Stimulated activated CD4-positive, alpha-beta T cell treated with anti-CD3 and anti-CD28 coated beads, Interleukin-12 subunit alpha, Interleukin-12 subunit beta, amount 100 ng/mL, for 48 hours (primary cell): ENCODE results near the gene C14orf93.
"Not testable (repeated sequence)": the region's sequence is repeated elsewhere in the genome, so short reads cannot be mapped to it uniquely, and the experiment has no call there.

Experiments used
- DNase-seq, 3 donors: peaks; one replicate each; pipeline ENCODE4 v3.0.0-alpha.2; 2020; ENCODE audit warnings: low read depth in 2 of 3, low spot score in 1 of 3

C14orf93 gene

DNA sequence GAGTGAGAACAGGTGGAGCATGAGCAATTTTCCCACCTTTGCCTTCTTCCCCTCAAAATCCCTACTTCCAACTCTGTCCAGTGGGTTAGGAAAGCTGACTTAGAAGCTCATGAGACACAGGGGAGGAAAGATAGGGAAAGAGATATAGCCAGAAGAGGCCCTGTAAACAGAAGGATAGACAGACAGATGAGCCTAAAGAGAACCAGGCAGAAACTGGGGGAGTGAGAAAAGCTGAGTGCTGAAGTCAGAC lies 32.6 kb downstream of the C14orf93 start:
- DNase-seq: no peak

DNA sequence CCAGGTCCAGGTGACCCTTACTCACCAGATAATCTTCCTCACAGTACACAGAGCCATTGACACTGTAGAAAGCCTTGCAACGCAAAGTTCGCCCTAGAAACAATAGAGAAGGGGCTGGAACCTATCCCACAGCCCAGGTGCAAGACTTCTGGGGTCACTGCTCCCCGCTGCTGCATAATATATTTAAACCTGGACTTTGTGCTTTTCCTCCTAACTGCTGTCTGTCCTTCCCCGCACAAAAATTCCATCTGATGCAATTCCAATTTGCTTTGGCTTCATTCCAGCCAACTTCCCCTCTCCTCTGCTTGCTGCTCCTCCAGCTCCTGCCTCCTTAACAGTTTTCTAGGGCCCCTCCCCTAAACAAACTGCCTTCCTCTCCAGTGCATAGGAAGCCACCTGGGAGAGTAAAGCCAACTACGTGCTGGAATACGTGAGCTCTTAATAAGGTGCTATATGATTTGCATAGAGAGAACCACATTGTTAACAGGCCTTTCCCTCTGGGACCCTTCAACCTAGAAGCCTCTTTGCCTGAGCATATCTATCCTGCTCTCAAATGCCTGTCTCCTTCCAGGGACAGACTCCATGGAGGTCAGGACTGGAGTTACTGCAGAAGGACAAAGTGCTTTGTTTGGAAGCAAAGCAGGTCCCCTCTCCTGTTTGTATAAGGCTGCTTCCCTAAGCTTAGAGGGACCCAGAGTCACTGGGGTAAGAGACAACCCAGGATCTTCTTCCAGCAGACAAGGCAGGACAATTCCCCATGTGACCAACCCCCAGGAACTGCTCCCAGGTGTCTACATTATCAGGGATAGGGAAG lies 33.1 kb downstream of the C14orf93 start:
- no peak for DNase-seq

DNA sequence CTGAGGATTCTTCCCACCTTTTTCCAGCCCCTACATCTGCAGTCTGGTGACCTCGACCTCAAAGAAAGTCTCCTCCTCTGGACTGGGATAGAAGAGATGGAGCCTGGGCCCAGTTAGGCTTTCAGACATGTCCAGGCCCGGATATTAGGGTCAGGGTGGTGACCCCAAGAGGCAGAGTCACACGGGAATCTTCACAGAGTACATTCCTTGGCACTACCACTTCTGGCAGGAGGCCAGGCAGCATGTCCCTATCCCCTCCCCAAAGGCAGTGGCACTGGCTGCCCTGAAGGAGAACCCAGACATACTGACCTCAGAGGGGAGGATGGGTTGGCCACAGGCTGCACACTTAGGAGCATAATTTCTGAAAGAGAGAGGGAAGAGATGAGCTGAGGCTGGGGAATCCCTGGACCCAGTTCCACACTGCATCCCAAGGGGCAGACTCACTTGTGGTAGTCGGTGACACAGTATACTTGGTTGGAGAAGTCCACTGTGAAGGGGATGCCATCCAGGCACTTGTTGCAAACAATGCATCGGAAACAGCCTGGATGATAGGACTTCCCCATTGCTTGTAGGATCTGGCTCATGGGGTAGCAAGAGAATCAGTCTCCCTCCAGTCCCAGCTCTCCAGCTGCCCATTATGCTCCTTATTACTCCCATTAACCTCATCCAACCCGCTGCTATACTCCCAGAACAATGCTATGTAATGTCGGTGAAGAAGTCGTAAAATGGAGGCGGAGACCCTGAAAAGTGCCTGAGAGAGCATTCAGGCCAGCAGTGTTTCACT lies 35.2 kb downstream of the C14orf93 start:
- DNase-seq: no peak

DNA sequence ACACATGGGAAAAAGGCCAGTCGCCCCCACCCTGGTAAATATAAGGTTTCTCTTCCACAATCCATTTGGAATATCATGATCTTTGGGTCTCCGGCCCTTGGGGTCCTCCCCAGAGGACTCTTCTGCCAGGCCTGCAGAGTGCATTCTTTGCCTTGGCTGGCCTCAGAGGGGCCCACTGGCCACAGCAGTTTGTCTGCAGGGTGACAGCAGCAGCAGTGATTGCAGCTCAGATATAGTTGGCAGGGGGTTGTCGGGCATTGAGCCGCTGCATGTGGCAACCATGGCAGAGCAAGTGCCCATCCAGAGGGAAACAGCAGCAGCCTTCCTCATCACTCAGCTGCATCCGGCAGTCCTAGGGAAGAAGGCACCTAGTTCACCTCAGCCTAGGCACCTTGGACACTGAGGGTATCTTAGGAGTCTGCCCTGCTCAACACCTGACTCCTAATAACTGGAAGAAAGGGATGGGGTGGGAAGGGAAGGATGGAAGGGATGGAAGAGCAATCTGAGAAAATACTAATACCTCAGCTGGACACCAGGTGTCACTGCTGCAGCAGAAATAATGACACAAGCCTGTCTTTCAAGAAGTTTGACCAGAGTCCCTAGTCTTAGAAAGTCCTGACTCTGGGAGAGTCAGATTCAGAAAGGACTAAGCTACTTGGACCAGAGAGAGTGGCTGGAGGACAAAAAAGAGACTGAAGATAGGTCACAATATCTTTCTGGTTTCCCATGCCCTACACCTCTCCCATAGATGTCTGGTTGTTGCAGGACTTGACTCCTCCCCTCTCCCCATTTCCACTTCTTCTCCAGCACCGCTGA lies 36.5 kb downstream of the C14orf93 start:
- no peak for DNase-seq

DNA sequence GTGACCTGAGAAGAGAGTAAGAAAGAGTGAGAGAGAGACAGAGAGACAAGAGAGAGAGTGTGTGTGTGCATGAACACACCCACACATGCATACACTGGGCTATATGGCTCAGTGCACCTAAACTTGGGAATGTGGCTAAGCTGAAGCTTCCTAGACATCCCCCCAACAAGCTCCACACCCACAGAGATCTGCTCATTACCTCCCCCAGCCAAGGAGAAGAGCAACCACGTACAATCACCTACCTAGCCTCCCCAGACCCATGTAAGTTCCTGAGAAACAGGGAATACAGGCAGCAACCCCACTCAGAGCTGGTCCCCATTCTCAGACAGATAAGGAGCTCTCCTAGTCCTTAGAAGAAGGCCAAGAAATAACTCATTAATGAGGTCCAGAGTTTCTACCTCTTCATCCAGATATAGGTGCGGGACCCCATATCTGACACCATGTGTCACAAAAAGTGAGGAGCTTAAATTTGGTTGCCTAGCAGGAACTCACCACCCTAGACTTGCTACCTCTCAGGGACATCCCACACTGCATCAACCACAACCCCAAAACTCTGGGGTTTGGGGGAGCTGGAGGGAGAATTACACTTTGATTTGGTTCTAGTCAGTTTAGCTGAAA lies 37.5 kb downstream of the C14orf93 start:
- DNase-seq: no peak

DNA sequence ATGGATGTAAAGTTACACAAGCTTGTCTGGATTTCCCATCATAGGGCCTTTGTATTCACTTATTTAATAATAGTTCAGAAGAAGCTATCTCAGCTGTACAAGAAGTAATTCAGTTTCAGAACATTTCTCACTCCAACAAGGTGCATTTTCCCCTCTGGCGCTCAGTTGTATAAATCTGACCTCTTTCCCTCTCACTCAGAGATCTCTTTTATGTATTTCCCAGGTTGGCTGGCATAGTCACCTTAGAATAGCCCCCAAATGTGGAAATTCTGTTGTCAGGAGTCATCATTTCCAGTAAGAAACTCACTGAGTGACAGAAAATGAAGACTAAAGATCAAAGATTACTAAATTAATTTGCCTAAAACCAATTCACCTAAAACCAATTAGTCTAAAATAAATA lies 38.8 kb downstream of the C14orf93 start:
- no peak for DNase-seq

DNA sequence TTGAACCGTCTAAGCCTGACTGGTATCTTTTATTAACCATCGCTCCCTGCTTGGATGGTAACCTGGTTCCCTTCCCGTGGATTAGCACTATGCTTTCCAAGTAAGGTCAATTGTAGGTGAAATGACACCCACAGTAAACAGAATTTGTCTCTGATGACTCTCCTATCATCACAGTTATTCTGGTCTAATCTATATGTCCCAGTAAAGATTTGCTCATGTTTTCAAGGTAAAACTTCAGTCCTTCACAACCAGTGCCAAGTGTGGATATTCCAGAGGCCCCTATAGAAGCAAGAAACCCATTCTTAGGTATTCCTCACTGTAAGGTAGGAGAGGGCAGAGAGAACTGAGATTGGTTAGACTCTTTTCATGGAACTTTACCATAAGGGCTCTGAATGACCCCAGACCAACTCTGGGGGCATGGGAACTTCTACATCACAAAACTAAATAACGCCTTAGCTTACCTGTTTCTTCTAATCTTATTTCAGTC lies 43.1 kb downstream of the C14orf93 start:
- DNase-seq: no peak

DNA sequence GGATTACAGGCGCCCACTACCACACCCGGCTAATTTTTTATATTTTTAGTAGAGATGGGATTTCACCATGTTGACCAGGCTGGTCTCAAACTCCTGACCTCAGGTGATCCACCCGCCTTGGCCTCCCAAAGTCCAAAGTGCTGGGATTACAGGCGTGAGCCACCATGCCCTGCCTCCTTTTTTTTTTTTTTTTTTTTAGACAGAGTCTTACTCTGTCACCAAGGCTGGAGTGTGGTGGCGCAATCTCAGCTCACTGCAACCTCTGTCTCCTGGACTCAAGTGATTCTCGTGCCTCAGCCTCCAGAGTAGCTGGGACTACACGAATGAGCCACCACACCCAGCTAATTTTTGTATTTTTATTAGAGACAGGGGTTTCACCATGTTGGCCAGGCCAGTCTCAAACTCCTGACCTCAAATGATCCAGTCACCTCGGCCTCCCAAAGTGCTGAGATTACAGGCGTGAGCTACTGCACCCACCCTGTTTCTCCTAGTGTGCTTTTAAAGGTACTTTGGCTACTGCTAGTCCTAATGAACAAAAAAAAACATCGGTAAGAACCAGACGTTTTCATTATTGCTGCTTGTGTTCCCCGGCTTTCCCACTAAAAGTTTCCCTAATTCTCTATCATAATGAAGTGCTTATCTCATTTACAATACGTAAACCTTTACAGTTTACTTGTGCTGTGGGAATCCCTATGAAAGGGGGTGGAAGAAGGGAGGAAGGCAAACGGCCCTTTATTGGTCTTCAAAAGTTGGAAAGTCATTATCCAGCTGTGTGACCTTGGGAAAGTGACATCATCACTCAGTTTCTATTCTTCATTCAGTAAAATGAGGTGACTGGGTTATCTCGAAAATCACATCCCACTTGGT lies 43.8 kb downstream of the C14orf93 start:
- not testable (repeated sequence) for DNase-seq

DNA sequence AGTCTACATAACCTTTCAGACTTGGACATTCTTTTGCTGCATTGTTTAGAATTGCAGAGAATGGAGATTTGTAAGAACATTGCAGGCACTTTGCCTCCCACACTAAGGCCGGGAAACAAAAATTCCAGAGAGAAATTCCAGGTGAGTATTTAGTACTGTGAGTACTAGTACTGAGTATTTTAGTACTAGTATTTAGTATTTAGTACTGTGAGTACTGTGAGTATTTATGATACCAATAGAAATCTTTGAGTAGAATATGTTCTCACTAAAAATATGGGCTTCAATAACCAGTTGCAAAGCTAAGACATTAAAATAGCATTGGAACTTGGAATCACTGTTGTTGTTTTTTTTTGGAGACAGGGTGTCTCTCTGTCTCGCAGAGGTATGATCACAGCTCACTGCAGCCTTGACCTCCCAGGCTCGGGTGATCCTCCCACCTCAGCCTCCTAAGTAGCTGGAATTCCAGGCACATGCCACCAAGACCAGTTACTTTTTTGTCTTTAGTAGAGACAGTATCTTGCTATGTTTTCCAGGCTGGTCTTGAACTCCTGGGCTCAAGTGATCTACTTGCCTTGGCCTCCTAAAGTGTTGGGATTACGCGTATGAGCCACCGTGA lies 47.8 kb downstream of the C14orf93 start:
- DNase-seq: no peak

DNA sequence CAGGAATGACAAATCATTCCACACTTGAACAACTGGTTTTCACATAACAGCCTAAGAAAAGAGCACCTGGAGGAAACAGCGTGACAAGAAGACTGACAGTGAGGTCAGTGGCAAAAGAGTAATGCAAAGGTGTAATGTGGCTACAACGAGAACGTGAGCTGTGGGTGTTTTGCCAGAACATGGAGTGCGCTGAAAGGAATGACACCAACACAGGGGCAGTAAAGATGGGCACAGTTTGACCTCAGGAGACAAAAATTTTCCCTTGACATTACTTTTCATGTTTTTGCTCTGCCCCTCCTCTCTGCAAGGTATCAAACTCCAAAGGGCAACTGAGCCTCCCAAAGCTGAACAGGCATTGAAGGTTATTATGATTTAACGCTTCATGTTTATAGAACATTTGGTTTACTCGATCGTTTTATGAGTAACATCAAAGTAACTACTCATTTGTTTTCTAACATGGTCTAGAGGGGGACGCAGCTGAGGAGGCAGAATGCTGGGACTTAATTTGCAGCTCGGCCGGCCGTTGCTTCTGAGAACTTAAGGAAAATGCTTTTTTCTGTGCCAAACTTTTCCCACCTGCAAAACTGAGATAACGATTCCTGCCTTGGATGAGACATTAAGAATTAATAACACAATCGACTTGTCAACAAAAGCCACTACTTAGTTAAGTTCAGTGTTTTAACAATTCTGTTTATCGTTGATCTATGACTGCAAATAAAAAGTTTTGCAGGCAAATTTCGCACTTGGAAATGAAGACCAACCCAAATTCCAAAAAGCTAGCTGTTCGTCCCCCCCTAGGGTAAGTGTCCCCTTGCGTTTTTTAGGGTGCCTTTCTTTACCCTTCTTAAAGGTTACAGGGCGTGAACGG lies 54.0 kb downstream of the C14orf93 start:
- DNase-seq: no peak

DNA sequence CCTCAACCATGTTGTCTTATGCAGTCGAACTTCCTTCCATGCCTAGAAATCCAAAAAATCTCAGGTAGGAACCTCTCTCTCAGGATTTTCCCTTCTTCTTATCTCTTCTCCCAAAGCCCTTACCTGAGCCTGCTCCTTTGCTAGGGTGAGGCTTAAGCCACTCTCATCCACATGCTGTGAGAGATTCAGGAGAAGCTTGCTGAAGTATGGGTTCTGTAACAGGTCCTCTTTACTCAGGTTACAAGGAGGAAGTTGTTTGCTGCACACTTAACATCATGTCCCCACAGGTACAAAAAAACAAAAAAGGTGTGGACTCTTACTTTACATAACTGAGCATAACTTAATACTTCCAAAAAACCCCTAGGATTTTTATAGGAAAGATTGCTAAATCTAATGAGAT lies 57.5 kb downstream of the C14orf93 start:
- DNase-seq: no peak

DNA sequence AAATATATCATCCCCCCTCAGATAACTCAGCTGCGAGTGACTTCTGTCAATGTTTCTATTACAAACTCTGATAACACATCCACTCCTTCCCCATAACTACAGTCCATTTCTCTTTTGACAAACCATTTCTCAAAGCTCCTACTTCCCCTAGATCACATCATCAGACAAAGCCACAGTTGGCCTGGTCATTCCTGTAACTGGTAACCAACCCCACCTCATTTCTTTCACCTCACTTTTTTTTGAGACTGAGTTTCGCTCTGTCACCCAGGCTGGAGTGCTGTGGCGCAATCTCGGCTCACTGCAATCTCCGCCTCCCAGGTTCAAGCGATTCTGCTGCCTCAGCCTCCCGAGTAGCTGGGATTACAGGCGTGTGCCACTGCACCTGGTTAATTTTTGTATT lies 58.1 kb downstream of the C14orf93 start:
- not testable (repeated sequence) for DNase-seq

DNA sequence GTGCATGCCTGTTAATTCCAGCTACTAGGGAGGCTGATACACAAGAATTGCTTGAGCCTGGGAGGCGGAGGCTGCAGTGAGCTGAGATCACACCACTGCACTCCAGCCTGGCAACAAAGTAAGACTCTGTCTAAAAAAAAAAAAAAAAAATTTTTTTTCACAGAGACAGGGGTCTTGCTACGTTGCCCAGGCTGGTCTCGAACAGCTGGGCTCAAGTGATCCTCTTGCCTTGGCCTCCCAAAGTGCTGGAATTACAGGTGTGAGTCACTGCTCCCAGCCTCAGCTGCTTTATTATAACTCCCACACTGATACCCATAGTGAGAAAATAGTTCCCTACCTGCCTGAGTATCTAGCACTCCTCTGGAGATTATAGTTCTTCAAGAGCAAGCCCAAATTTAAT lies 64.3 kb downstream of the C14orf93 start:
- DNase-seq: no peak

DNA sequence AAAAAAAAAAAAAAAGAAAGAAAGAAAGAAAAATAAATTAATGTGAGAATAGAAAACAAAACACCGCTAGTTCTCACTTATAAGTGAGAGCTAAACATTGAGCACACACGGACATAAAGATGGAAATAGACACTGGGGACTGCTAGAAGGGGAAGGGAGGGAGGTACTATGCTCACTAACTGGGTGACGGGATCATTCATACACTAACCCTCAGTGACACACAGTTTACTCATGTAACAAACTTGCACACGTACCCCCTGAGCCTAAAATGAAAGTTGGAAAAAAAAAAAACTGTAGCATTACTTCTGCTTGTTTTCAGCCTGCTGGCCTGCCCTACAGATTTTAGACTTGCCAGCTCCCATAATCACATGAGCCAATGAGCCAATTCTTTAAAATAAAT lies 70.3 kb downstream of the C14orf93 start:
- DNase-seq: no peak
